ENCODE measurements around the gene ABCC3.

ABCC3 gene

GRCh38 chr17:50615828-50616227 is 18.9 kb upstream of the ABCC3 start:
- ATAC-seq (no peak), DNase-seq (ENCODE audit: low spot score in 2 of 2) (no peak)

GRCh38 chr17:50618300-50618699 is 16.4 kb upstream of the ABCC3 start:
- Mint-ChIP-seq H3K36me3 (no peaks in the 10 kb centered on the region), H3K4me1 (peaks cover 12% of the 10 kb centered on the region), H3K4me3 (no peak overlapping the region), H3K27ac (no peak overlapping the region), H3K9me3 (no peaks in the 10 kb centered on the region)
- DNase-seq (ENCODE audit: low spot score in 2 of 2) (no peak), ATAC-seq (no peak)

More at GRCh38 chr17:50615828-50616227, 18.9 kb upstream of the ABCC3 start:
- Mint-ChIP-seq H3K4me3 (no peak overlapping the region), H3K27ac (peak overlapping the region; percentile 26), H3K9me3 (no peaks in the 10 kb centered on the region), H3K36me3 (no peaks in the 10 kb centered on the region), H3K4me1 (peaks cover 12% of the 10 kb centered on the region)

GRCh38 chr17:50618941-50619340 is 15.7 kb upstream of the ABCC3 start:
- H3K4me1 Mint-ChIP-seq = peaks cover 11% of the 10 kb centered on the region
- no peak overlapping the region for H3K27ac Mint-ChIP-seq
- DNase-seq (ENCODE audit: low spot score in 2 of 2) (no peak), ATAC-seq (no peak)
- H3K9me3 Mint-ChIP-seq = no peaks in the 10 kb centered on the region
- H3K36me3 Mint-ChIP-seq = no peaks in the 10 kb centered on the region
- H3K4me3 Mint-ChIP-seq = no peak overlapping the region

DNA sequence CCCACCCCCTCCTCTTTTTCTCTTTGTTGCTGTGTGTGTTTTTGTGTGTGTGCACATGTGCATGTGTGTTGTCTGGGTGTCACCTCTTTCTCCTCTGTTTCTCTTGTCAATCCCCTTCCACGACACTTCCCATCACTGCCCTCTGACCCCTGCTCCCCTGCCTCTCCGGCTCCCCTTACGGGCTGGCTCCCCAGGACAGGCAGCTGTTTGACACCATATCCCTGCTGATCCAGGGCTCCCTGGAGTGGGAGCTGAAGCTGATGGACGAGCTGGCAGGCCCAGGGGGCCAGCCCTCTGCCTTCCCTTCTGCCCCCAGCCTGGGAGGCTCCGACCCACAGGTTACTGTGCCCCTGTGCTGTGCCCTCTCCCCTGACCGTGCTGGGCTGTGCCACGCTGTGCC is 15.2 kb upstream of the ABCC3 start:
- no peak for ATAC-seq
- Mint-ChIP-seq H3K4me1 (peaks cover 6% of the 10 kb centered on the region), H3K27ac (no peak overlapping the region), H3K4me3 (no peak overlapping the region), H3K36me3 (no peaks in the 10 kb centered on the region), H3K9me3 (no peaks in the 10 kb centered on the region)
- DNase-seq (ENCODE audit: low spot score in 2 of 2) = no peak

GRCh38 chr17:50620237-50620636 is 14.4 kb upstream of the ABCC3 start:
- no peak overlapping the region for H3K4me3 Mint-ChIP-seq
- no peaks in the 10 kb centered on the region for H3K4me1 Mint-ChIP-seq
- no peak overlapping the region for H3K27ac Mint-ChIP-seq
- ATAC-seq (no peak), DNase-seq (ENCODE audit: low spot score in 2 of 2) (no peak)
- H3K36me3 Mint-ChIP-seq = no peaks in the 10 kb centered on the region
- no peaks in the 10 kb centered on the region for H3K9me3 Mint-ChIP-seq

GRCh38 chr17:50620858-50621257 is 13.8 kb upstream of the ABCC3 start:
- Mint-ChIP-seq H3K9me3 (no peaks in the 10 kb centered on the region), H3K27ac (no peak overlapping the region), H3K4me3 (no peak overlapping the region), H3K36me3 (no peaks in the 10 kb centered on the region), H3K4me1 (no peaks in the 10 kb centered on the region)
- no peak for DNase-seq (ENCODE audit: low spot score in 2 of 2)
- ATAC-seq = no peak

- Mint-ChIP-seq H3K4me1 (no peaks in the 10 kb centered on the region), H3K36me3 (no peaks in the 10 kb centered on the region), H3K4me3 (no peak overlapping the region), H3K27ac (no peak overlapping the region), H3K9me3 (no peaks in the 10 kb centered on the region)
- DNase-seq (ENCODE audit: low spot score in 2 of 2) (no peak), ATAC-seq (no peak)
These were observed 13.1 kb upstream of the ABCC3 start for GRCh38 chr17:50621574-50622031.

DNA sequence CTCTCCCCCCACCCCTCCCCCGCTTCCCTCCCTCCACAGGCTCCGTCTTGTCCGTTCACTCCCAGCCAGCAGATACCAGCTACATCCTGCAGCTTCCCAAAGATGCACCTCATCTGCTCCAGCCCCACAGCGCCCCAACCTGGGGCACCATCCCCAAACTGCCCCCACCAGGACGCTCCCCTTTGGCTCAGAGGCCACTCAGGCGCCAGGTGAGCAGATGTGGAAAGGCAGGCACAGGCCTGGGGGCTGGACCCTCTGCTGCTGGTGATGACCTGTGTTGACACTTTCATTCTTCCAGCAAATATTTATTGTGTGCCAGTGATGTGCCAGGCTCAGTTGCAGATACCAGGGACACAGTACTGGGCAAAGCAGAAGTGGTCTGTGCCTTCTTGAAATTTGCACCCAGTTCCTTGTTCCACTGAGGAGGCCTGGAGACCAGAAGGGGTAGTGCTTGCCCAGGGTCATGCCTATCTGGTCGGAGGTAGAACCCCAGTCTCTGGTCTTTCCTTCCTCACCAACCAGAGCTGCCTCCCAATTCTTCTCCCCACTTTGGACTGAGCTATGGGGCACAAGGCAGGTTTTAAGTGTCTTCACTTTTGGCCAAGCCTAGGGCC is 10.3 kb upstream of the ABCC3 start:
- Mint-ChIP-seq H3K4me3 (no peak overlapping the region), H3K9me3 (no peaks in the 10 kb centered on the region), H3K36me3 (no peaks in the 10 kb centered on the region), H3K27ac (no peak overlapping the region), H3K4me1 (peaks cover 7% of the 10 kb centered on the region)
- ATAC-seq (no peak), DNase-seq (ENCODE audit: low spot score in 2 of 2) (no peak)

DNA sequence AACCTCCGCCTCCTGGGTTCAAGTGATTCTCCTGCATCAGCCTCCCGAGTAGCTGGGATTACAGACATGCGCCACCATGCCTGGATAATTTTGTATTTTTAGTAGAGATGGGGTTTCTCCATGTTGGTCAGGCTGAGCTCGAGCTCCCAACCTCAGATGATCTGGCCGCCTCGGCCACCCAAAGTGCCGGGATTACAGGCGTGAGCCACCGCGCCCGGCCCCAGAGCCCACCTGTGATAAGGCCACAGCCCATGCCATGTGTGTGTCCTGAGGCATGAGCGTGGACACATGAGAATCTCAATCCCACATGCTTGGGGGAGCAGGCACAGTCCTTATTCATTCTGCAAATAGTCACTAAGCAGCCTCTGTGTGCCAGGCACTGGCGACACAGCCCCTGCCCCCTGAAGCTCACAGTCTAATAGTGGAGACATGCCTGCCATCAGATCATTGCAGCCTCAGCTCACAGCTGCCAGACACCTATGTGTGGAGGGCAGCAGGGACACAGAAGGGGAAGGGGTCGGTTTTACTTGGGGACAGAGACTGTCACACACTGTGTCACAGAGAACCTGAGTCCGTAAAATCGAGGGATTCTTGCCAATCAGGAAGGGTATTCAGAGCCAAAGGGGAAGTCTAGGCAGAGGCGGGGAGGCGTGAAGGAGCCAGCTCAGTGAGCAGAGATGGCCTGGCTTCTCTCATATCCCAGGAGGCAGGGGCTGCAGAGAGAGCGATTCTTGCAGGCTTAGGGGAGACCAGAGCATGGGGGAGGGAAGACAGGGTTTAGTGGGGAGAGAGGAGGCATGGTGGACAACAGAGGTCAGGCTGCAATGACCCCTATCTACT is 9.4 kb upstream of the ABCC3 start:
- Mint-ChIP-seq H3K36me3 (no peaks in the 10 kb centered on the region), H3K27ac (peak overlapping the region; percentile 13), H3K9me3 (no peaks in the 10 kb centered on the region), H3K4me3 (no peak overlapping the region), H3K4me1 (peaks cover 7% of the 10 kb centered on the region)
- DNase-seq (ENCODE audit: low spot score in 2 of 2) (no peak), ATAC-seq (no peak)

DNA sequence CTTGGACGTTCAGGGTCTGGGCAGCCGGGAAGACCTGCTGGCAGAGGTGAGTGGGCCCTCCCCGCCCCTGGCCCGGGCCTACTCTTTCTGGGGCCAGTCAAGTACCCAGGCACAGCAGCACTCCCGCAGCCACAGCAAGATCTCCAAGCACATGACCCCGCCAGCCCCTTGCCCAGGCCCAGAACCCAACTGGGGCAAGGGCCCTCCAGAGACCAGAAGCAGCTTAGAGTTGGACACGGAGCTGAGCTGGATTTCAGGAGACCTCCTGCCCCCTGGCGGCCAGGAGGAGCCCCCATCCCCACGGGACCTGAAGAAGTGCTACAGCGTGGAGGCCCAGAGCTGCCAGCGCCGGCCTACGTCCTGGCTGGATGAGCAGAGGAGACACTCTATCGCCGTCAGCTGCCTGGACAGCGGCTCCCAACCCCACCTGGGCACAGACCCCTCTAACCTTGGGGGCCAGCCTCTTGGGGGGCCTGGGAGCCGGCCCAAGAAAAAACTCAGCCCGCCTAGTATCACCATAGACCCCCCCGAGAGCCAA is 8.6 kb upstream of the ABCC3 start:
- H3K27ac Mint-ChIP-seq = no peak overlapping the region
- H3K9me3 Mint-ChIP-seq = no peaks in the 10 kb centered on the region
- peak; percentile 74 for ATAC-seq
- DNase-seq (ENCODE audit: low spot score in 2 of 2) = peak; percentile 40 to 77
- H3K4me1 Mint-ChIP-seq = peaks cover 13% of the 10 kb centered on the region
- H3K36me3 Mint-ChIP-seq = no peaks in the 10 kb centered on the region
- no peak overlapping the region for H3K4me3 Mint-ChIP-seq

DNA sequence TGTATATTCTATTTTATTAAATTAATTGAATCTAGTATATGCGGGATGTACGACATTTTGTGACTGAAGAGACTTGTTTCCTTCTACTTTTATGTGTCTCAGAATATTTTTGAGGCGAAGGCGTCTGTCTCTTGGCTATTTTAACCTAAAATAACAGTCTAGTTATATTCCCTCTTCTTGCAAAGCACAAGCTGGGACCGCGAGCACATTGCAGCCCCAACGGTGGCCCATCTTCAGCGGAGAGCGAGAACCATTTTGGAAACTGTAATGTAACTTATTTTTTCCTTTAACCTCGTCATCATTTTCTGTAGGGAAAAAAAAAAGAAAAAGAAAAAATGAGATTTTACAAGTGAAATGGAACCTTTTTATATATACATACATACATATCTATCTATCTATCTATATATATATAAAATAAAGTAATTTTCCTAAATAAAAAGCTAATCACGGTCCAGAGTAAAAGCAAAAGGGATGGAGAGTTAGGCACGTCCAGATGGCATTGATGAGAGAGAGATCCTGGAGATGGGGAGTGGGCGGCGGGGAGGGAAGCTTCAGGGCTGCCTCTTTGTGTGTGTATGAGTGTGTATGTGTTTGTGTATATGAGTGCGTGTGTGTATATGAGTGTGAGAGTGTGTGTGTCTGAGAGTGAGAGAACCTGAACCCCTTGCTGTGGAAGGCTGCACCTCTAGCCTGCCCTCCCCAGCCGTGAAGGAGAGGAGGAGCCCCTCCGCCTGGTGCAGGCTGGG is 7.5 kb upstream of the ABCC3 start:
- no peak for ATAC-seq
- peaks cover 21% of the 10 kb centered on the region for H3K4me1 Mint-ChIP-seq

GRCh38 chr17:50627782-50628601 is 6.7 kb upstream of the ABCC3 start:
- ATAC-seq = peak; percentile 3
- Mint-ChIP-seq H3K4me1 (peaks cover 22% of the 10 kb centered on the region), H3K4me3 (no peak overlapping the region), H3K9me3 (no peaks in the 10 kb centered on the region), H3K27ac (no peak overlapping the region), H3K36me3 (no peaks in the 10 kb centered on the region)
- DNase-seq (ENCODE audit: low spot score in 2 of 2) = no peak

More for the DNA sequence above, 7.5 kb upstream of the ABCC3 start:
- DNase-seq (ENCODE audit: low spot score in 2 of 2) = no peak
- Mint-ChIP-seq H3K4me3 (no peak overlapping the region), H3K36me3 (no peaks in the 10 kb centered on the region), H3K27ac (no peak overlapping the region), H3K9me3 (no peaks in the 10 kb centered on the region)

- H3K4me3 Mint-ChIP-seq = no peak overlapping the region
- H3K4me1 Mint-ChIP-seq = peaks cover 28% of the 10 kb centered on the region
- no peaks in the 10 kb centered on the region for H3K36me3 Mint-ChIP-seq
- H3K9me3 Mint-ChIP-seq = no peaks in the 10 kb centered on the region
- no peak overlapping the region for H3K27ac Mint-ChIP-seq
- DNase-seq (ENCODE audit: low spot score in 2 of 2) (no peak), ATAC-seq (no peak)
These were observed 4.8 kb upstream of the ABCC3 start for GRCh38 chr17:50629902-50630301.

DNA sequence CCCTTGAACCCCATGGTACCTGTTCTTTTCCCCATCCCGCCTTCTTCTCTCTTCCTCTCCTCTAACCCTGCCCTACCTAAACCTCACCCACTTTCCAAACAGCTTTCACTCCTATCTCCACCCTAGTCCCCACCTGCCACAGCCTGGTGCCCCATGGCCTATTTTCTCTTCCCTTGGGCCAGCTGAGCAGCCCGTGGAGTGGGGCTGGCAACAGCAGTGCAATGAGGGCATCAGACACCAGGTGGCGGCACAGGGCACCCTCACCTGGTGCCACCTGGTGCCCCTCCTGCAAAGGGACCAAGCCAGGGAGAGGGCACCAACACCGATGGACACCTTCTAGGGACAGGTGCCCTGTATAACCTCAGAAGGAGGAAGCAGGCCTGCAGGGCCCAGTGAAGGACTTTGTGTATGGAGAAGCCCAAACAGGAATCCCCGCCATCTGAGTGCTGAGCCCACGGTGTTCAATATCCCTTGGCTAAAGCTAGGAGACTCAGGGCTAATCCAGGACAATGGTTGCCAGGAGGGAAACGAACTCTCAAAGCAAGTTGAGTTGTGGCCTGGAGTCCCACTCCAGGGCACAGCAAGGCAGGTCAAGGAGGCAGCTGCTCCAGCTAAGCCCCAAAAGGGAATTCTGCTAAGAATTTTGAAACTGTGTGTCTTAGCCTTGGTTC is 4.0 kb upstream of the ABCC3 start:
- Mint-ChIP-seq H3K36me3 (no peaks in the 10 kb centered on the region), H3K4me1 (peaks cover 28% of the 10 kb centered on the region), H3K9me3 (no peaks in the 10 kb centered on the region), H3K27ac (peak overlapping the region; percentile 30), H3K4me3 (no peak overlapping the region)
- peak; percentile 47 to 74 for DNase-seq (ENCODE audit: low spot score in 2 of 2)
- peak; percentile 59 for ATAC-seq

Data from stimulated activated effector memory CD8-positive, alpha-beta T cell treated with anti-CD3 and anti-CD28 coated beads, Interleukin-12 subunit alpha, Interleukin-12 subunit beta, amount 100 ng/mL, for 72 hours (primary cell).